Adrenal gland (tissue), 12 donors: ENCODE data around the gene LARGE1. TPM values are rescaled to one million over a fixed set of nuclear protein-coding genes. Genes with fewer than 3 reads are reported as not detected.
"Not testable (repeated sequence)": the region's sequence is repeated elsewhere in the genome, so short reads cannot be mapped to it uniquely, and the experiment has no call there.

ENCODE experiments used
- DNase-seq, 7 donors: peaks; one replicate each; pipeline ENCODE4 v3.0.0-alpha.2; 2019 to 2020
- H3K27ac ChIP-seq, 5 donors: fragments of 200-600 bp; sonication (generic) in 4 of 5; 1 replicate in 3 of 5; 2 replicates in 2 of 5; pipeline versions ENCODE4 v1.5.1 to v1.8.0; 2016 to 2020; ENCODE audit warnings: mild to moderate bottlenecking in 1 of 5
- H3K27me3 ChIP-seq: fragments of 200-600 bp; 2 replicates; pipeline ENCODE4 v1.8.0; 2021
- H3K36me3 ChIP-seq, 2 donors: fragments of 200-600 bp; replicated peaks in 1 of 2; 1 replicate in 1 of 2; 2 replicates in 1 of 2; pipeline versions ENCODE4 v1.5.1 to v1.8.0; 2018 to 2022
- H3K4me1 ChIP-seq, 2 donors: fragments of 200-600 bp; replicated peaks in 1 of 2; 1 replicate in 1 of 2; 2 replicates in 1 of 2; pipeline versions ENCODE4 v1.5.1 to v1.8.0; 2018 to 2021
- H3K4me3 ChIP-seq, 4 donors: fragments of 200-600 bp; sonication (generic) in 3 of 4; one replicate each; pipeline ENCODE4 v1.5.1; 2016 to 2018
- H3K9me3 ChIP-seq, 3 donors: fragments of 200-600 bp; sonication (generic) in 1 of 3; replicated peaks in 1 of 3; 1 replicate in 2 of 3; 2 replicates in 1 of 3; pipeline versions ENCODE4 v1.5.1 to v1.8.0; 2016 to 2021
- CTCF ChIP-seq, 6 experiments: fragments of 450-650 bp in 4 of 6; fragments of 200-600 bp in 2 of 6; sonication (generic) in 1 of 6; IDR thresholded peaks; 1 replicate in 5 of 6; 2 replicates in 1 of 6; pipeline versions ENCODE4 v1.5.1 to v1.8.0; 2016 to 2021; ENCODE audit warnings: antibody characterized with exemption in 6 of 6, mild to moderate bottlenecking in 2 of 6, moderate library complexity in 1 of 6
- POLR2A ChIP-seq, 2 donors: fragments of 450-650 bp; IDR thresholded peaks; one replicate each; pipeline ENCODE4 v1.6.1; 2017; ENCODE audit warnings: antibody characterized with exemption in 2 of 2, mild to moderate bottlenecking in 2 of 2, moderate library complexity in 1 of 2
- whole genome bisulfite sequencing, 4 donors: extraction: QIAGEN DNeasy Blood & Tissue Kit in 2 of 4; methylation state at CpG; one replicate each; pipeline versions ENCODE4 v1.1.5 to v1.1.7; 2013 to 2017; 5-methylcytosine and 5-hydroxymethylcytosine counted together
- intact Hi-C, 2 donors: fragments of 100-400 bp; cut with DNase I; formaldehyde crosslinking; loops; one replicate each; pipeline versions ENCODE4 v1.14.1 to v1.15.0; 2022 to 2023
- polyA plus RNA-seq, 3 donors: library from polyadenylated mRNA; stranded (reverse); fragments of 200-250 nt in 2 of 3; fragments of 350-450 nt in 1 of 3; fragmentation: Illumina TruSeq in 1 of 3; extraction: RNeasy Lipid Tissue Mini Kit (QIAGEN cat#74804) in 1 of 3; gene quantifications; one replicate each; pipeline ENCODE4 v1.2.3, GENCODE V29; 2013 to 2014
- total RNA-seq, 9 donors: library from RNA; depleted of rRNA in 4 of 9; stranded (reverse); fragments of >200 nt in 4 of 9; fragments of 120-200 nt in 1 of 9; fragmentation: NEBNext Ultra II Directional in 1 of 9; extraction: Animal tissue kit (Norgen Biotek cat#: 25700) in 1 of 9; gene quantifications; one replicate each; pipeline versions ENCODE4 v1.1.0 to v1.2.4, GENCODE V29; 2013 to 2023
- donor health status: healthy with polysubstance abuse.
- donor health status: Bipolar disorder and iron deficiency.
- donor health status: DM: yes; HTN: yes; CAD: no.
- donor health status: DM: no; HTN: no; CAD: no.
- donor health status: DM: no; HTN: no; CAD: no.
- donor health status: DM: yes; HTN: yes; CAD: no.

The LARGE1 gene
- total and polyA plus RNA-seq, 12 donors, result 3.4 to 67.6 (median 30.6) TPM

- H3K4me1 ChIP-seq, result no peaks in the 10 kb centered on the region
- H3K36me3 ChIP-seq, result no peaks in the 10 kb centered on the region
- no peaks in the 10 kb centered on the region for H3K9me3 ChIP-seq
- no peak overlapping the region for H3K27ac ChIP-seq
- DNase-seq, result no peak
- intact Hi-C loops, result no loop called here
- no peak for TF ChIP-seq POLR2A (IDR thresholded peaks at IDR 0.05)
- TF ChIP-seq CTCF (IDR thresholded peaks at IDR 0.05), result no peak
- H3K27me3 ChIP-seq, result no peaks in the 10 kb centered on the region
- H3K4me3 ChIP-seq, result no peak overlapping the region
- 91 to 98% (median 96%) methylated on average over 2 of the region's 2 CpGs for WGBS, 4 donors
These were observed 540.4 kb downstream of the LARGE1 start for GRCh38 chr22:33379836-33380235.

- intact Hi-C loops, result no loop called here
- WGBS, 4 donors, result 92 to 100% (median 95%) methylated on average over 1 of the region's 1 CpG
- Histone ChIP-seq H3K36me3 (no peaks in the 10 kb centered on the region), H3K9me3 (no peaks in the 10 kb centered on the region), H3K4me3 (no peak overlapping the region), H3K27me3 (no peaks in the 10 kb centered on the region), H3K4me1 (no peaks in the 10 kb centered on the region), H3K27ac (no peak overlapping the region)
- TF ChIP-seq CTCF (IDR thresholded peaks at IDR 0.05) (no peak), POLR2A (IDR thresholded peaks at IDR 0.05) (no peak)
- DNase-seq, result no peak
These were observed 547.4 kb downstream of the LARGE1 start for GRCh38 chr22:33372875-33373274.

GRCh38 chr22:33363256-33363655, 557.0 kb downstream of the LARGE1 start:
- DNase-seq, H3K27ac ChIP-seq, H3K27me3 ChIP-seq, H3K36me3 ChIP-seq, H3K4me3 ChIP-seq, H3K4me1 ChIP-seq, intact Hi-C loops, H3K9me3 ChIP-seq: not testable (repeated sequence)
- 93 to 98% (median 94%) methylated on average over 5 of the region's 5 CpGs; no CpG with 5 or more reads in 1 of the 4 donors for WGBS, 4 donors

GRCh38 chr22:33362702-33363101, 557.6 kb downstream of the LARGE1 start:
- no peak overlapping the region for H3K27ac ChIP-seq
- H3K36me3 ChIP-seq, result no peaks in the 10 kb centered on the region
- no peaks in the 10 kb centered on the region for H3K9me3 ChIP-seq
- H3K4me1 ChIP-seq, result no peaks in the 10 kb centered on the region
- no peaks in the 10 kb centered on the region for H3K27me3 ChIP-seq
- H3K4me3 ChIP-seq, result no peak overlapping the region
- intact Hi-C loops, result no loop called here
- TF ChIP-seq CTCF (IDR thresholded peaks at IDR 0.05), result no peak
- TF ChIP-seq POLR2A (IDR thresholded peaks at IDR 0.05), result no peak
- DNase-seq, result no peak
- 95 to 96% (median 95%) methylated on average over 5 of the region's 5 CpGs; no CpG with 5 or more reads in 1 of the 4 donors for WGBS, 4 donors

GRCh38 chr22:33361581-33361980, 558.7 kb downstream of the LARGE1 start:
- Histone ChIP-seq H3K4me1 (no peaks in the 10 kb centered on the region), H3K27ac (no peak overlapping the region), H3K36me3 (no peaks in the 10 kb centered on the region), H3K9me3 (no peaks in the 10 kb centered on the region), H3K27me3 (no peaks in the 10 kb centered on the region), H3K4me3 (no peak overlapping the region)
- intact Hi-C loops, result no loop called here
- TF ChIP-seq CTCF (IDR thresholded peaks at IDR 0.05) (no peak), POLR2A (IDR thresholded peaks at IDR 0.05) (no peak)
- no peak for DNase-seq
